ELF-1 (cell line): ENCODE results near the gene BATF2.

Source experiments
- DNase-seq: peaks from one replicate; pipeline ENCODE4 v3.0.0-alpha.2; 2016; ENCODE audit warnings: low read depth, low spot score

BATF2 gene

DNA sequence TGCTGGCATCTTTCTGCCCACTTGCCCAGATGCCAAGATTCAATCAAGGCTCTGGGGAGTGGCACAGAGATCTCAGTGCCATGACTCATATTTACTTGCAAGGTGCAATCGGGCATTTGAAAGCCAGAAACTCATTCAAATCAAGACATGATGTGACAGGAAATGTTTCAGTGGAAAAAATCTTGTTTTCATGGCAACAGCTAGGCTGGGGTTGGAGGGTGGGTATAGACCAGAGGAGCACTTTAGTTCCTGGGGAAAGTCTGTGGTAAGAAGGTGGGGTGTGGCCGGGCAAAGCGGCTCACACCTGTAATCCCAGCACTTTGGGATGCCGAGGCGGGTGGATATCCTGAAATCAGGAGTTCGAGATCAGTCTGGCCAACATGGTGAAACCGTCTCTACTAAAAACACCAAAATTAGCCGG lies 26.0 kb downstream of the BATF2 start:
- DNase-seq, result no peak

DNA sequence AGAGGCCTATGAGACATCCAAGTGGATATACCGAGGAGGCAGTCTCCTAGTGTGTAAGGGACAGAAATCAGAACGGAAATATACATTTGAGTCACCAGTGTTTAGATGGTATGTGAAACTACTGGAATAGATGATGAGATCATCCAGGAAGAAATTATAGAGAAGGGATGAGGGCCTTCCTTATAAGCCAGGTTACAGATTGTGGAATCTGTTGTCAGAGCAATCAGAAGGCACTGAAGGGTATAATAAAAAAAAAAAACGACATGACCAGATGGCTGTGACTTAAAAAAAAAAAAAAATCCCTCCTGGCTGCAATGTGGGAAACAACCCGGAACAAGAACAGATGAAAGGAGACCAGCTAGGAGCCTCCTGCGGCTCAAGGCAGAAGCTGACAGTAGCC lies 27.6 kb downstream of the BATF2 start:
- DNase-seq, result no peak

DNA sequence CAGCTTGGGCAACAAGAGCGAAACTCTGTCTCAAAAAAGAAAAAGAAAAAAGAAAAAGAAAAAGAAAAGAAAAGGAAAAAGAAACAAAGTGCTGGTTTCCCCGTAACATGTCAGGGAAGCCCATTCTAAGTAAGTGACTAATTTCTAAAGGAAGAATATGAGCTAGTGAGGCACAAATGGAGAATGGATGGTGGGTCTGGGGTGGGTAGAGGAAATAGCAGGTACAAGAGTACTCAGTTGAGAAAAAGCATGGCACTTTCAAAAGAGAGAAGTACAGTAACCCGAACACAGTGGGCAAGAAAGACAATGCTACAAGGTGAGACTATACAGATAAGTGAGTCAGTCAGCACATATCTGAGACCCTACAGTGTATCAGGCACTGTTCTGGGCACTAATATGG lies 29.4 kb downstream of the BATF2 start:
- DNase-seq, result no peak

DNA sequence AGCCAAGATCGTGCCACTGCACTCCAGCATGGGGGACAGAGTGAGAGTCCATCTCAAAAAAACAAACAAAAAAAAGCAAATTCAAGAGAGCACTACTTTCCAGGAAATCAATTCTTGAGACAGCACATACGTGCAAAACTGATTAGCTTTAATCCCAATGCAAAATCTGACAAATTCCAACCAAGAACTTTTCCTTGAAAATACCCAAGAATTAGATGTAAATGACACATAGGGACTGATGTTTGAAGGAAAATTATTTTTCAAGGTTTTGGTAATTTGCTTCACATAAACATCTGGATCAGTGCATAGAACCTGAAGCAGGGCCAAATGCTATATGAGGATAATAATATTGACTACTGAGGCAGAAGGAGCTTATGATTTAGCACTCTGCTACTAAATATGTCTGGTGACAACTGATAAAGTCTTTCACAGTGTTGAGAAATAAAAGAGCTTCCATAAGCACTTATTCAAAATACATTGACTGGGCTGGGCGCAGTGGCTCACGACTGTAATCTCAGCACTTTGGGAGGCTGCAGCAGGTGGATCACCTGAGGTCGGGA lies 33.6 kb downstream of the BATF2 start:
- DNase-seq, result no peak

DNA sequence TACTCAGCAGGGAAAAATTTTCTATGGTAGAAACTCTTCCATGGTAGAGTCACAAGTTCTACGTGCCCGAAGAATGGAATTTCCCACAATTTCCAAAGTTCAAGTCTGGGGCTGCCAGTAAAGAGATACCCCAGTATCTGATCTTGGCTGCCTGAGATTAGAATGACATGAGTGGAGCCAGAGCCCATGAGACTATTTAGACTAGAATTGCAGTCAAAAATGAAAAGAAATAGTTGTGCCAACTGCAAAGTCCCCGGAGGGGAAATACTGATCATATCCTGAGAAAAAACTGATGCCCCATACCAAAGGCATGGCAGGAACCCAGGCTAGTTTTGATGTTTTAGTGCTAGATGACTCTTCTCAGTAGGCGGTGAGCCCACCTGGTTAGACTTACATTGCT lies 36.1 kb downstream of the BATF2 start:
- no peak for DNase-seq

- DNase-seq, result no peak
These were observed 37.3 kb downstream of the BATF2 start for GRCh38 chr11:64959498-64959897.

GRCh38 chr11:64954201-64954600 lies 42.6 kb downstream of the BATF2 start:
- no peak for DNase-seq

DNA sequence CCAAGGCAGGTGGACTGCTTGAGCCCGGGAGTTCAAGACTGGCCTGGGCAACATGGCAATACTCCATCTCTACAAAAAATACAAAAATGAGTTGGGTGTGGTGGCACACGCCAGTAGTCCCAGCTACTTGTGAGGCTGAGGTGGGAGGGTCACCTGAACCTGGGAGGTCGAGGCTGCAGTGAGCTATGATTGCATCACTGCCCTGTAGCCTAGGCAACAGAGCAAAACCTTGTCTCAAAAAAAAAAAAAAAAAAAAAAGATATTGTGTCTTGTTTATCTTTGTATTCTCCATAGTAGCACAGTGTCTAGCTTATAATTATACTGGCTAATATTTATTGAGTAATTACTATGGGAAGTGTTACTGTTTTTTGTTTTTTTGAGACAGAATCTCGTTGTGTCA lies 45.2 kb downstream of the BATF2 start:
- DNase-seq, result no peak

- DNase-seq, result peak; percentile 22
These were observed 49.5 kb downstream of the BATF2 start for GRCh38 chr11:64947208-64947814.
